Measurements from ENCODE around the gene ERGIC2. TPM values are rescaled to one million over a fixed set of nuclear protein-coding genes. Genes with fewer than 3 reads are reported as not detected.

The ERGIC2 gene
- total and polyA plus RNA-seq, 9 of the 15 experiments (the other 6 are each of a cell fraction or from before 2014, with no cell fraction given), result 24.1 to 180 (median 75.7) TPM

DNA sequence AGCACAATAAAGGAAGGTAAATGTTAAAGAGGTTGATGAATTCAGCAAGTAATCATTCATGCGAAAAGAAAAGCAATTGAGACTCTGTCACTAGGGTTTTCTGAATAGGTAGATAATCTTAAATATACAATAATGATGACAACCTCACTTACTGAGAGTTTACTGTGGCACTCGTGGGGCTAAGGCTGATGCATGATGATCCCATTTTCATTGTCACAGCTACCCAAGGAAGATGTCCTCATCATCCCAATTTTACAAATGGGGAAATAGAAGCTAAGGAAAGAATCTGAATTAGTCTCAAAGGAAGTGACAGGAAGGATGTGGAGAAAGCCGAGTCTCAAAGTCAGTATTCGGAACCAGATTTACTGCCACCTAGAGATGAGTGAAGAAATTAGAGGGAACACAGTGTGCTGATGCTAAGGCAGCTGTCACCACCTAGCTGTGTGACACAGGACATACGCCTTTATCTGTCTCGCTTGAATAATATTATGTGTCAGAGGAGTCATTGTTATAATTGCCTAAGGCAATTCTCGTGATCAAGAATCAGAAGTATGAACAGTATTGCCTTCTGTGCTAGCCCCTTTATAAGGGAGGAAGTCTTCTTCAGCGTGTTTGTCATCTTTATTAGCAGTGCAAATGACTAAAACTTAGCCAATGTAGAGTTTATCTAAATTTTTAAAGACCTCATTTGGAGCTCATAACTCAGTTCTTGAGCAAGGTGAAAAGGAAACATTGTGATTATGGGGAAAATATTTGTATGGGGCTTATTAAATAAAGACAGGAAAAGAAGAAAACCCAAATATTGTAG, 63.2 kb downstream of the ERGIC2 start (continued):
- TF ChIP-seq PKNOX1 (IDR thresholded peaks at IDR 0.05) (peak; percentile 16; the same call in 1 of the 2 replicates), KAT7 (CRISPR knock-in tag; IDR thresholded peaks at IDR 0.05; ENCODE audit: borderline replicate concordance) (no peak)
- TF ChIP-seq, protein P1, sequence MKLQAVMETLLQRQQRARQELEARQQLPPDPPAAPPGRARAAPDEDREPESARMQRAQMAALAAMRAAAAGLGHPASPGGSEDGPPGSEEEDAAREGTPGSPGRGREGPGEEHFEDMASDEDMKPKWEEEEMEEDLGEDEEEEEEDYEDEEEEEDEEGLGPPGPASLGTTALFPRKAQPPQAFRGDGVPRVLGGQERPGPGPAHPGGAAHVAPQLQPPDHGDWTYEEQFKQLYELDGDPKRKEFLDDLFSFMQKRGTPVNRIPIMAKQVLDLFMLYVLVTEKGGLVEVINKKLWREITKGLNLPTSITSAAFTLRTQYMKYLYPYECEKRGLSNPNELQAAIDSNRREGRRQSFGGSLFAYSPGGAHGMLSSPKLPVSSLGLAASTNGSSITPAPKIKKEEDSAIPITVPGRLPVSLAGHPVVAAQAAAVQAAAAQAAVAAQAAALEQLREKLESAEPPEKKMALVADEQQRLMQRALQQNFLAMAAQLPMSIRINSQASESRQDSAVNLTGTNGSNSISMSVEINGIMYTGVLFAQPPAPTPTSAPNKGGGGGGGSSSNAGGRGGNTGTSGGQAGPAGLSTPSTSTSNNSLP (IDR thresholded peaks at IDR 0.05; ENCODE audit: borderline replicate concordance, low read depth, low read length), result 0 out of 2 replicates have a peak, but pooled peaks have one; percentile 42

DNA sequence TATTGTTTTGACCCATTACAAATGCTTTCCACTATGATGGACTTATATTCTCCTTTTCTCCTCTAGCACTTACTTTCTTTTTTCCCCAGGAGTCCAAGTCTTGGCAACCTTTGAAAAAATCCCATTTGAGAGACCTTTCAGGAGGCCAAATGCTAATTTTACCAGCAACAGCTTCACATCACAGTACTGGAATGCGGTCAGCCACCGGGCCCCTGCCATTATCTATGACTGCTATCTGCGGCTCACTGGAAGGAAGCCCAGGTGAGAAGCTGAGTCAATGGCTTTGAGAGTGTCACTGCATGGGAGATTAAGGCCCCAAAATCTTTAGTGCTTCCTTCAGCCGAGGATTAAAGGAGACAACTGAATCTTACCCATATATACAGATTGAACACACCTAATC, 64.2 kb downstream of the ERGIC2 start:
- Histone ChIP-seq H3K9me3 (replicated peaks; ENCODE audit: control insufficient read depth, insufficient read depth, low read depth, low read length) (no peaks in the 10 kb centered on the region), H4K20me1 (replicated peaks; ENCODE audit: control insufficient read depth, insufficient read depth, low read length) (no peaks in the 10 kb centered on the region), H3K4me2 (ENCODE audit: insufficient read depth, low read length) (no peak overlapping the region), H3K9me1 (ENCODE audit: control insufficient read depth, insufficient read depth, low read length) (no peaks in the 10 kb centered on the region), H3K4me3 (no peak overlapping the region), H2AFZ (ENCODE audit: low read depth, low read length) (no peak overlapping the region), H3K9ac (ENCODE audit: insufficient read depth in 1 of 2, low read depth in 2 of 2, low read length in 2 of 2) (no peak overlapping the region), H3K27ac (ENCODE audit: extremely low read depth, low read depth, low read length) (no peak overlapping the region), H3K27me3 (ENCODE audit: control insufficient read depth in 2 of 2, insufficient read depth in 2 of 2, low read length in 2 of 2) (no peaks in the 10 kb centered on the region), H3K79me2 (ENCODE audit: control insufficient read depth, insufficient read depth, low read length) (no peaks in the 10 kb centered on the region), H3K36me3 (ENCODE audit: control insufficient read depth, insufficient read depth, low read length) (no peaks in the 10 kb centered on the region), H3K4me1 (replicated peaks in 1 of 2; ENCODE audit: control insufficient read depth in 2 of 2, insufficient read depth in 2 of 2, low read length in 2 of 2) (no peaks in the 10 kb centered on the region; a peak in 1 of 5 replicates)
- TF ChIP-seq CTBP1 (IDR thresholded peaks at IDR 0.05; ENCODE audit: borderline replicate concordance) (0 out of 2 replicates have a peak, but pooled peaks have one; percentile 17), TCFL5 (CRISPR knock-in tag; conservative IDR thresholded peaks at IDR 0.05) (no peak), SMARCE1 (IDR thresholded peaks at IDR 0.05) (peak; percentile 26; the same call in 1 of the 2 replicates)
- FAIRE-seq (no peak), DNase-seq (ENCODE audit: extremely low read depth in 1 of 4, low spot score in 3 of 4) (peak in 1 of 4 experiments; percentile 26), ATAC-seq (peak; percentile 35; the same call in 1 of the 3 replicates)
- intact Hi-C loops (cut with micrococcal nuclease) (loop anchor here (1.0 to 2.0 kb wide), 2 partner anchors 228 to 243 kb away; no protein-coding TSS in a partner anchor), in situ Hi-C loops (cut with MboI) (no loop called here)
- POLR2A ChIA-PET, result interaction anchor here (0.5 to 1.1 kb wide), 2 partner anchors 11 to 803 kb away, joined by 3 to 4 read pairs; no protein-coding TSS in a partner anchor
- CTCF ChIA-PET (ENCODE audit: low intra/inter-chr PET ratio), result interaction anchor here (0.6 to 1.2 kb wide), 3 partner anchors 8 to 293 kb away, joined by 3 read pairs; no protein-coding TSS in a partner anchor
- no TSS peak for BruUV-seq (replicated peaks)
- 8% methylated on average over 4 of the region's 4 CpGs for WGBS (ENCODE audit: insufficient coverage, low coverage, missing lambda C conversion rate)
